ENCODE measurements around the gene FAM83D. TPM values are rescaled to one million over a fixed set of nuclear protein-coding genes. Genes with fewer than 3 reads are reported as not detected.

FAM83D gene
- total and polyA plus RNA-seq, 11 donors: 0.11 to 4.7 (median 0.66) TPM; not detected in 1

DNA sequence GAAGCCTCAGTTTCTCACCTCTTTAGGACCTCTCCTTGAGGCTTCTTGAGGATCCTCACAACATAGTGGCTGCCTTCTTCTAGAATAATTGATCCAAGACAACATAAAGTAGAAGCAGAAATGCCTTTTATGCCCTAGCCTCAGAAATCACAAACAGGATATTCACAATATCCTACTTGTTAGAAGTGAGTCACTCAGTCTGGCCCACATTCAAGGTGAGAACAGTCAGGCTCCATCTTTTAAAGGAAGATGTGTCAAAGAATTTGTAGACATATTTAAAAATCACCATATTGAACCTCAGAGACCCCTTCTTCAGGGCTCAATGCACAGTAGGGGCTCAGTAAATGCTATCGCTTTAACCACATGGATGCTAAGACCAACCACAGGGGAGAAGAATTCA lies 20.8 kb upstream of the FAM83D start:
- Histone ChIP-seq H3K4me1 (no peaks in the 10 kb centered on the region), H3K9me3 (peaks cover 0 to 11% (median 4%) of the 10 kb centered on the region in 12 donors), H3K36me3 (peaks cover 0 to 68% (median 41%) of the 10 kb centered on the region in 9 donors), H3K27ac (no peak overlapping the region), H3K4me3 (no peak overlapping the region), H3K27me3 (no peaks in the 10 kb centered on the region)
- TF ChIP-seq, protein P1, sequence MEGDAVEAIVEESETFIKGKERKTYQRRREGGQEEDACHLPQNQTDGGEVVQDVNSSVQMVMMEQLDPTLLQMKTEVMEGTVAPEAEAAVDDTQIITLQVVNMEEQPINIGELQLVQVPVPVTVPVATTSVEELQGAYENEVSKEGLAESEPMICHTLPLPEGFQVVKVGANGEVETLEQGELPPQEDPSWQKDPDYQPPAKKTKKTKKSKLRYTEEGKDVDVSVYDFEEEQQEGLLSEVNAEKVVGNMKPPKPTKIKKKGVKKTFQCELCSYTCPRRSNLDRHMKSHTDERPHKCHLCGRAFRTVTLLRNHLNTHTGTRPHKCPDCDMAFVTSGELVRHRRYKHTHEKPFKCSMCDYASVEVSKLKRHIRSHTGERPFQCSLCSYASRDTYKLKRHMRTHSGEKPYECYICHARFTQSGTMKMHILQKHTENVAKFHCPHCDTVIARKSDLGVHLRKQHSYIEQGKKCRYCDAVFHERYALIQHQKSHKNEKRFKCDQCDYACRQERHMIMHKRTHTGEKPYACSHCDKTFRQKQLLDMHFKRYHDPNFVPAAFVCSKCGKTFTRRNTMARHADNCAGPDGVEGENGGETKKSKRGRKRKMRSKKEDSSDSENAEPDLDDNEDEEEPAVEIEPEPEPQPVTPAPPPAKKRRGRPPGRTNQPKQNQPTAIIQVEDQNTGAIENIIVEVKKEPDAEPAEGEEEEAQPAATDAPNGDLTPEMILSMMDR (IDR thresholded peaks at IDR 0.05): no peak
- TF ChIP-seq POLR2A (IDR thresholded peaks at IDR 0.05): no peak
- ATAC-seq (no peak), DNase-seq (no peak)
- 56 to 96% (median 77%) methylated on average over 1 of the region's 1 CpG for WGBS, 4 donors
- intact Hi-C loops (cut with DNase I): no loop called here

DNA sequence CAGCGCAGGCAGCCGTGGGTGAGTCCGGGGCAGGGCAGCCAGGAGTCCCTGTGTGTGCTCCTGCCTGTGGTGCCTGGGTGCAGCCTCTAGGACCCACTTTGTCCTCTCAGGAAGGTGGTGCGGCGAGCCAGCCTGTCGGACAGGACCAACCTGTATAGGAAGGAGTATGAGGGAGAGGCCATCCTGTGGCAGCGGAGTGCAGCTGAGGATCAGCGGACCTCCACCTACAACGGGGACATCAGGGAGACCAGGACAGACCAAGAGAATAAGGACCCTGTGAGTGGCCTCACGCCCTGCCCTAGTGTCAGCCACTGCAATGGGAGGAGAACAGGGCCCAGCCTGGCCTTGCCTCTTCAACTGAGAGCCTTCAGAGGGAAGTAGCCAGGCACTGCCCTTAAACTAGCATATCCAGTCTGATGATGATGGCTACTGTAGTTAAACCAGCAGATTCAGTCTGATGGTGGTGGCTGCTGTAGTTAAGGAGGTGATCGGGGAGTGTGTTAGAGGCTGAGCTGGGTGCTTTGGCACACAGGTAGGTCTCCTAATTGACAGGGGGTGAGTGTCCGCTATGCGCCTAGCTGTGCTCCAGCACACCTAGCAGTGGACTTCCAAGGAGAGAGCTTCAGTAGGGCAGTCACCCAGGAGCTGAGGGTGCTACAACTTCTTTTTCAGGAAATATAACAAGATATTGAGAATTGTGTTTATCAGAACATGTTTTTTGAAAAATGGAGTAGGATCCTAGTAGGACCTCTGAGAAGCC lies 18.1 kb upstream of the FAM83D start:
- peaks cover 0 to 64% (median 30%) of the 10 kb centered on the region in 9 donors for H3K36me3 ChIP-seq
- ATAC-seq: peak in 1 of 4 donors; percentile 34
- no peak overlapping the region for H3K27ac ChIP-seq
- H3K4me3 ChIP-seq: no peak overlapping the region
- intact Hi-C loops (cut with DNase I): no loop called here
- DNase-seq: no peak
- WGBS, 4 donors: 83 to 94% (median 91%) methylated on average over 7 to 13 of the region's 13 CpGs
- no peaks in the 10 kb centered on the region for H3K27me3 ChIP-seq
- H3K4me1 ChIP-seq: no peaks in the 10 kb centered on the region
- TF ChIP-seq, protein P1 (IDR thresholded peaks at IDR 0.05): no peak
- no peak for TF ChIP-seq POLR2A (IDR thresholded peaks at IDR 0.05)
- peaks cover 0 to 11% (median 4%) of the 10 kb centered on the region in 12 donors for H3K9me3 ChIP-seq

DNA sequence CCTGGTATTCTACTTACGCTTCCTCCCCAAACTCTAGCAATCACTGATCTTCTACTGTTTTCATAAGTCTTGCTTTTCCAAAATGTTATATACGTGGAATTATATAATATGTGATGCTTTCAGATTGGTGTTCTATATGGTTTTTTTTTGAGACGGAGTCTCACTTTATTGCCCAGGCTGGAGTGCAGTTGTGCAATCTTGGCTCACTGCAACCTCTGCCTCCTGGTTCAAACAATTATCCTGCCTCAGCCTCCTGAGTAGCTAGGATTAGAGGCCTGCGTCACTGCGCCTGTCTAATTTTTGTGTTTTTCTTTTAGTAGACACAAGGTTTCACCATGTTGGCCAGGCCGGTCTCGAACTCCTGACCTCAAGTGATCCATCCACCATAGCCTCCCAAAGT lies 10.9 kb upstream of the FAM83D start:
- intact Hi-C loops (cut with DNase I): no loop called here
- no peak for ATAC-seq
- 96 to 97% (median 97%) methylated on average over 7 of the region's 7 CpGs for WGBS, 4 donors

DNA sequence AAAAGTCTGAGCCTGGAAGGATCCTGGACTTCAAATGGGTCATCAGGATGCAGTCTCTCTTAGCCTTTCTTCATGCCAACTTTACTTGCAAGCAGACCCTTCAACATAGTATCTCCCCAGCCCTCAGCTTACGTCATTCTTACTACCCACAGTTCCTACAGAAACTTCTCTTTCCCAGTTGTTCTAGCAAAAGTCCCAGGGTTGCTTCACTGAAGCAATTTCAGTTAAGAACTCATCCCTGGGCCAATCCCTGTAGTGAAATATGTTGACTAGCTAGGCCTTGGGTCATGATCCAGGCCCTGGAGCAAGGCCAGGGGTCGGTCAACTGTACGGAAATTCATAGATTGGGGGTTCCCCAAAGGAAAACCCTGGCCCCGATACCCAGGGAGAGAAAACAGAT lies 8.6 kb upstream of the FAM83D start:
- intact Hi-C loops (cut with DNase I): no loop called here
- no peaks in the 10 kb centered on the region for H3K9me3 ChIP-seq
- H3K27me3 ChIP-seq: no peaks in the 10 kb centered on the region
- no peak overlapping the region for H3K27ac ChIP-seq
- TF ChIP-seq, protein P1 (IDR thresholded peaks at IDR 0.05): no peak
- no peak for TF ChIP-seq POLR2A (IDR thresholded peaks at IDR 0.05)
- no peak for DNase-seq
- H3K4me1 ChIP-seq: no peaks in the 10 kb centered on the region
- H3K4me3 ChIP-seq: no peak overlapping the region
- 76 to 85% (median 80%) methylated on average over 4 of the region's 4 CpGs for WGBS, 4 donors
- ATAC-seq: no peak
- peaks cover 0 to 48% (median 22%) of the 10 kb centered on the region in 9 donors for H3K36me3 ChIP-seq

More for the DNA sequence above, 10.9 kb upstream of the FAM83D start:
- no peak overlapping the region for H3K4me3 ChIP-seq
- no peaks in the 10 kb centered on the region for H3K9me3 ChIP-seq
- no peaks in the 10 kb centered on the region for H3K27me3 ChIP-seq
- no peaks in the 10 kb centered on the region for H3K4me1 ChIP-seq
- peaks cover 0 to 44% (median 23%) of the 10 kb centered on the region in 9 donors for H3K36me3 ChIP-seq
- TF ChIP-seq, protein P1 (IDR thresholded peaks at IDR 0.05): no peak
- TF ChIP-seq POLR2A (IDR thresholded peaks at IDR 0.05): no peak
- H3K27ac ChIP-seq: no peak overlapping the region
- DNase-seq: no peak

All from heart left ventricle (tissue), 16 donors.